Measurements from ENCODE around the gene CAPN13. TPM values are rescaled to one million over a fixed set of nuclear protein-coding genes. Genes with fewer than 3 reads are reported as not detected.

Gene CAPN13
- polyA plus RNA-seq, 1 donor (not counting 4 experiments of a cell fraction or from before 2014, with no cell fraction given) = not detected

GRCh38 chr2:30801821-30802455 is 5.3 kb downstream of the CAPN13 start:
- Histone ChIP-seq H3K4me3 (ENCODE audit: control insufficient read depth in 2 of 3, extremely low read depth in 1 of 3, insufficient read depth in 2 of 3, low read depth in 1 of 3, low read length in 3 of 3) (no peak overlapping the region), H3K9me1 (ENCODE audit: control insufficient read depth, extremely low read depth, insufficient read depth, low read length) (no peaks in the 10 kb centered on the region), H4K20me1 (ENCODE audit: control insufficient read depth, extremely low read depth, insufficient read depth, low read length) (no peaks in the 10 kb centered on the region), H2AFZ (ENCODE audit: control insufficient read depth, low read length) (no peak overlapping the region), H3K27ac (ENCODE audit: control insufficient read depth, insufficient read depth, low read length) (no peak overlapping the region), H3K27me3 (ENCODE audit: control insufficient read depth, extremely low read depth, insufficient read depth, low read length) (no peaks in the 10 kb centered on the region), H3K9me3 (ENCODE audit: control insufficient read depth, low read depth, low read length) (no peaks in the 10 kb centered on the region), H3K4me1 (ENCODE audit: control insufficient read depth, extremely low read depth, insufficient read depth, low read length) (no peaks in the 10 kb centered on the region), H3K9ac (ENCODE audit: control insufficient read depth, extremely low read depth, insufficient read depth, low read length) (no peak overlapping the region), H3K79me2 (ENCODE audit: control insufficient read depth, insufficient read depth, low read length) (no peaks in the 10 kb centered on the region), H3K36me3 (ENCODE audit: control insufficient read depth in 2 of 2, extremely low read depth in 1 of 2, insufficient read depth in 2 of 2, low read length in 2 of 2) (no peaks in the 10 kb centered on the region), H3K4me2 (ENCODE audit: control insufficient read depth, extremely low read depth, insufficient read depth, low read depth, low read length) (no peak overlapping the region)
- DNase-seq (ENCODE audit: low read depth, low spot score) = no peak
- no peak for FAIRE-seq
- no peak for TF ChIP-seq CTCF (optimal IDR thresholded peaks at IDR 0.05 in 1 of 3, IDR thresholded peaks at IDR 0.05 in 1 of 3, conservative IDR thresholded peaks at IDR 0.05 in 1 of 3; ENCODE audit: extremely low read depth in 1 of 3, insufficient read depth in 2 of 3, low read length in 3 of 3)
- no peak for TF ChIP-seq EZH2 (IDR thresholded peaks at IDR 0.05; ENCODE audit: low read length)
- dilution Hi-C loops (cut with MboI; ENCODE audit: extremely low pct_ligation_motif_present, low sequenced_read_pairs) = no loop called here

DNA sequence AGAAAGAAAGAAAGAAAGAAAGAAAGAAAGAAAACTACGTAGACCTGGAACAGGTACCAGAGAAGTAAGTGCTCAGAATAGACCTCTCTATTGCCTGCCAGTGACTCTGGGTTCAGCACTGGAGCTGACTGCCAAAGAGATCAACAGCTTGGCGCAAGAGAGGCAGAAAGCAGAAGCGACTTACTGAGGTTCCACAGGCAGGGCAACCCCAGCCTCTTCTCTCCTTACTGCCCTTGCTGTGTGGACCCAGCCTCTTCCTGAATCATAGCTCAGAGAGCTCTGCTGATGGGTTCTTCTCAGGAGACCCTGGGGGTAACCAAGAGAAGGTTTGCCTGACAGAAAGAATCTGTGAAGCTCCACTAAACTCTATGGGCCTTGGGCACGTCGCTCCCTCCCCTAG is 7.1 kb downstream of the CAPN13 start:
- H3K9me3 ChIP-seq (ENCODE audit: control insufficient read depth, low read depth, low read length) = no peaks in the 10 kb centered on the region
- no peaks in the 10 kb centered on the region for H3K36me3 ChIP-seq (ENCODE audit: control insufficient read depth in 2 of 2, extremely low read depth in 1 of 2, insufficient read depth in 2 of 2, low read length in 2 of 2)
- H3K4me2 ChIP-seq (ENCODE audit: control insufficient read depth, extremely low read depth, insufficient read depth, low read depth, low read length) = no peak overlapping the region
- no peak overlapping the region for H3K27ac ChIP-seq (ENCODE audit: control insufficient read depth, insufficient read depth, low read length)
- no peaks in the 10 kb centered on the region for H3K9me1 ChIP-seq (ENCODE audit: control insufficient read depth, extremely low read depth, insufficient read depth, low read length)
- FAIRE-seq (no peak), DNase-seq (ENCODE audit: low read depth, low spot score) (no peak)
- no peaks in the 10 kb centered on the region for H4K20me1 ChIP-seq (ENCODE audit: control insufficient read depth, extremely low read depth, insufficient read depth, low read length)
- H2AFZ ChIP-seq (ENCODE audit: control insufficient read depth, low read length) = no peak overlapping the region
- dilution Hi-C loops (cut with MboI; ENCODE audit: extremely low pct_ligation_motif_present, low sequenced_read_pairs) = no loop called here
- H3K9ac ChIP-seq (ENCODE audit: control insufficient read depth, extremely low read depth, insufficient read depth, low read length) = no peak overlapping the region
- H3K79me2 ChIP-seq (ENCODE audit: control insufficient read depth, insufficient read depth, low read length) = no peaks in the 10 kb centered on the region
- H3K4me1 ChIP-seq (ENCODE audit: control insufficient read depth, extremely low read depth, insufficient read depth, low read length) = no peaks in the 10 kb centered on the region
- no peak overlapping the region for H3K4me3 ChIP-seq (ENCODE audit: control insufficient read depth in 2 of 3, extremely low read depth in 1 of 3, insufficient read depth in 2 of 3, low read depth in 1 of 3, low read length in 3 of 3)
- no peak for TF ChIP-seq EZH2 (IDR thresholded peaks at IDR 0.05; ENCODE audit: low read length)
- no peak for TF ChIP-seq CTCF (optimal IDR thresholded peaks at IDR 0.05 in 1 of 3, IDR thresholded peaks at IDR 0.05 in 1 of 3, conservative IDR thresholded peaks at IDR 0.05 in 1 of 3; ENCODE audit: extremely low read depth in 1 of 3, insufficient read depth in 2 of 3, low read length in 3 of 3)
- H3K27me3 ChIP-seq (ENCODE audit: control insufficient read depth, extremely low read depth, insufficient read depth, low read length) = no peaks in the 10 kb centered on the region

All from keratinocyte (primary cell).